ENCODE results near the gene LYVE1.

Gene LYVE1

GRCh38 chr11:10519630-10520029 is 48.8 kb downstream of the LYVE1 start:
- DNase-seq, result no peak

- no peak for DNase-seq
Observed at GRCh38 chr11:10518891-10519290, 49.6 kb downstream of the LYVE1 start.

GRCh38 chr11:10518123-10518522 is 50.3 kb downstream of the LYVE1 start:
- no peak for DNase-seq

GRCh38 chr11:10515418-10515817 is 53.0 kb downstream of the LYVE1 start:
- DNase-seq, result no peak

- no peak for DNase-seq
Observed at GRCh38 chr11:10514709-10515108, 53.8 kb downstream of the LYVE1 start.

- no peak for DNase-seq
Observed at GRCh38 chr11:10514202-10514601, 54.3 kb downstream of the LYVE1 start.

GRCh38 chr11:10511181-10511621 is 57.3 kb downstream of the LYVE1 start:
- DNase-seq, result no peak

Data from DMS 273 treated with DMSO at 0.1 percent for 48 hours (cell line).